ACC112 (cell line): ENCODE results near the gene KDM7A.
"Not testable (repeated sequence)": the region's sequence is repeated elsewhere in the genome, so short reads cannot be mapped to it uniquely, and the experiment has no call there.

ENCODE experiments used
- H2AFZ ChIP-seq: fragments of 200-600 bp; sonication (generic); one replicate; pipeline ENCODE4 v1.6.0; 2017; ENCODE audit warnings: antibody characterized with exemption, low read length; ENCODE audit not compliant: unreplicated experiment
- H3K27ac ChIP-seq: fragments of 200-600 bp; sonication (generic); 2 replicates; pipeline ENCODE4 v1.5.1; 2014; ENCODE audit warnings: low read depth, mild to moderate bottlenecking, antibody characterized with exemption, low read length, moderate library complexity
- H3K27me3 ChIP-seq: fragments of 200-600 bp; sonication (generic); 2 replicates; pipeline ENCODE4 v1.6.1; 2014; ENCODE audit warnings: mild to moderate bottlenecking, antibody characterized with exemption, low read length, moderate library complexity, mixed read lengths; ENCODE audit not compliant: insufficient read depth
- H3K36me3 ChIP-seq: fragments of 200-600 bp; sonication (generic); 2 replicates; pipeline ENCODE4 v1.6.1; 2016; ENCODE audit warnings: mild to moderate bottlenecking, antibody characterized with exemption, low read length, moderate library complexity, mixed read lengths; ENCODE audit not compliant: insufficient read depth
- H3K4me1 ChIP-seq: fragments of 200-600 bp; sonication (generic); one replicate; pipeline ENCODE4 v1.6.1; 2016; ENCODE audit warnings: low read length, mixed read lengths; ENCODE audit not compliant: insufficient read depth, unreplicated experiment, control insufficient read depth
- H3K4me3 ChIP-seq: fragments of 200-600 bp; sonication (generic); 2 replicates; pipeline ENCODE4 v1.5.1; 2014; ENCODE audit warnings: mild to moderate bottlenecking, low read depth, low read length
- H3K79me2 ChIP-seq: fragments of 200-600 bp; sonication (generic); one replicate; pipeline ENCODE4 v1.6.0; 2016; ENCODE audit warnings: low read length; ENCODE audit not compliant: control insufficient read depth, unreplicated experiment, insufficient read depth

Gene KDM7A

GRCh38 chr7:140134039-140134438, 42.7 kb downstream of the KDM7A start:
- H3K27me3 ChIP-seq: no peaks in the 10 kb centered on the region
- H3K79me2 ChIP-seq: no peaks in the 10 kb centered on the region
- H3K4me1 ChIP-seq: no peaks in the 10 kb centered on the region
- no peak overlapping the region for H2AFZ ChIP-seq
- no peak overlapping the region for H3K27ac ChIP-seq
- no peak overlapping the region for H3K4me3 ChIP-seq
- H3K36me3 ChIP-seq: 0 out of 2 replicates have a peak, but pooled peaks cover 3% of the 10 kb centered on the region

- H3K79me2 ChIP-seq: no peaks in the 10 kb centered on the region
- H3K27me3 ChIP-seq: no peaks in the 10 kb centered on the region
- no peak overlapping the region for H3K27ac ChIP-seq
- H3K36me3 ChIP-seq: 0 out of 2 replicates have a peak, but pooled peaks cover 3% of the 10 kb centered on the region
- H3K4me3 ChIP-seq: no peak overlapping the region
- no peak overlapping the region for H2AFZ ChIP-seq
- H3K4me1 ChIP-seq: no peaks in the 10 kb centered on the region
Observed at GRCh38 chr7:140127360-140128127, 49.2 kb downstream of the KDM7A start.

GRCh38 chr7:140126435-140127034, 50.2 kb downstream of the KDM7A start:
- Histone ChIP-seq H3K27me3 (no peaks in the 10 kb centered on the region), H3K27ac (no peak overlapping the region)

GRCh38 chr7:140122965-140123364, 53.8 kb downstream of the KDM7A start:
- no peaks in the 10 kb centered on the region for H3K27me3 ChIP-seq
- H2AFZ ChIP-seq: no peak overlapping the region
- no peaks in the 10 kb centered on the region for H3K79me2 ChIP-seq
- H3K36me3 ChIP-seq: no peaks in the 10 kb centered on the region
- no peak overlapping the region for H3K4me3 ChIP-seq
- no peak overlapping the region for H3K27ac ChIP-seq
- no peaks in the 10 kb centered on the region for H3K4me1 ChIP-seq

More at GRCh38 chr7:140126435-140127034, 50.2 kb downstream of the KDM7A start:
- no peak overlapping the region for H3K4me3 ChIP-seq
- H3K79me2 ChIP-seq: no peaks in the 10 kb centered on the region
- no peaks in the 10 kb centered on the region for H3K4me1 ChIP-seq
- no peak overlapping the region for H2AFZ ChIP-seq
- 0 out of 2 replicates have a peak, but pooled peaks cover 3% of the 10 kb centered on the region for H3K36me3 ChIP-seq

DNA sequence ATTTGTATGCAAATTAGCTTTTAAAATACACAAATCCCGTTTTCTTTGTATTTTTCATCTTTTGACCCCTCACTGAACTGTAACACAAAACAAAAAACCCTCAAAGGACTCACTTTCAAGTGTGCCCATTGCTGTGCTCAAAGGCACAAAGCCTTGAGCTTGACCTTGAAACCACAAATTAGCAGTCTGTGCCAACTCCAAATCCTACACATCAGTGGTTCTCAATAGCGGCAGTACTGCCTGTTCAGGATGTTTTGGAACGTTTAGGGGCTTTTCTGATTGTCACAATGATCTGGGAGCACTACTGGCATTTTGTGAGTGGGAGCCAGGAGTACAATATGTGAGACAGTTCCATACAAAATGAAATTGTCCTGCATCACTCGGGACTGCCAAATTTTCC, 55.5 kb downstream of the KDM7A start:
- H3K4me1 ChIP-seq: no peaks in the 10 kb centered on the region
- H3K4me3 ChIP-seq: no peak overlapping the region
- H3K27me3 ChIP-seq: no peaks in the 10 kb centered on the region
- no peak overlapping the region for H2AFZ ChIP-seq
- H3K27ac ChIP-seq: no peak overlapping the region
- no peaks in the 10 kb centered on the region for H3K79me2 ChIP-seq
- H3K36me3 ChIP-seq: no peaks in the 10 kb centered on the region

GRCh38 chr7:140114817-140115216, 62.0 kb downstream of the KDM7A start:
- H3K27ac ChIP-seq, H3K4me3 ChIP-seq, H3K4me1 ChIP-seq, H2AFZ ChIP-seq, H3K36me3 ChIP-seq, H3K27me3 ChIP-seq, H3K79me2 ChIP-seq: not testable (repeated sequence)

DNA sequence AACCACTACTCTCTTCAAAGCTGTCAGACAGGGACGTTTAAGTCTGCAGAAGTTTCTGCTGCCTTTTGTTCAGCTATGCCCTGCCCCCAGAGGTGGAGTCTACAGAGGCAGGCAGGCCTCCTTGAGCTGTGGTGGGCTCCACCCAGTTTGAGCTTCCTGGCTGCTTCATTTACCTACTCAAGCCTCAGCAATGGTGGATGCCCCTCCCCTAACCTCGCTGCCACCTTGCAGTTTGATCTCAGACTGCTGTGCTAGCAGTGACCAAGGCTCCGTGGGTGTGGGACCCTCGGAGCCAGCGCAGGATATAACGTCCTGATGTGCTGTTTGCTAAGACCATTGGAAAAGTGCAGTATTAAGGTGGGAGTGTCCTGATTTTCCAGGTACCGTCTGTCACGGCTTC, 68.0 kb downstream of the KDM7A start:
- H3K4me3 ChIP-seq, H3K79me2 ChIP-seq, H3K4me1 ChIP-seq, H3K27me3 ChIP-seq, H3K27ac ChIP-seq, H2AFZ ChIP-seq, H3K36me3 ChIP-seq: not testable (repeated sequence)

- no peaks in the 10 kb centered on the region for H3K79me2 ChIP-seq
- H3K27me3 ChIP-seq: no peaks in the 10 kb centered on the region
- H3K36me3 ChIP-seq: peaks cover 35% of the 10 kb centered on the region
- no peak overlapping the region for H3K4me3 ChIP-seq
- H3K27ac ChIP-seq: no peak overlapping the region
- no peak overlapping the region for H2AFZ ChIP-seq
- no peaks in the 10 kb centered on the region for H3K4me1 ChIP-seq
Observed at GRCh38 chr7:140096459-140096858, 80.3 kb downstream of the KDM7A start.

- peaks cover 25% of the 10 kb centered on the region for H3K36me3 ChIP-seq
- no peak overlapping the region for H3K4me3 ChIP-seq
- no peak overlapping the region for H2AFZ ChIP-seq
- no peak overlapping the region for H3K27ac ChIP-seq
- no peaks in the 10 kb centered on the region for H3K79me2 ChIP-seq
- no peaks in the 10 kb centered on the region for H3K27me3 ChIP-seq
- H3K4me1 ChIP-seq: no peaks in the 10 kb centered on the region
Observed at GRCh38 chr7:140093375-140093774, 83.4 kb downstream of the KDM7A start.

DNA sequence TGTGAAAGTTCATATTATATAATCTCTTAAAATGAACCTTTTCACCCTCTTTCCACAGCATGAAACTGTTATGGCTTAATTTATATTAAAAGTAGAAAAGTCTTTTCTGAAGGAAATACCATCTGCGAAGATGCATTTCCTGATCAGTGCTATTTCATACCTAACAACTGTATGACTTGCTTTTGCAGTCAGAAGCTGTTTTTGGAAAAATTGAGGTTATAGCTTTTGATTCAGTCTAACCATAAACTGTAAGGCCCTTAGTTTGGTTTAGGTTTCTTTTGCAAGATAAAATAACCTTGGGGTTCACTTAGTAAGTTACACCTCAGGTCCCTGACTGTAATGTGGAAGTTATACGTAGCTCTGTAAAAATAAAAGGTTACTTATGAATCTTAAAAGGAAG, 91.3 kb downstream of the KDM7A start:
- H3K27me3 ChIP-seq: peaks cover 5% of the 10 kb centered on the region; the same call in 1 of the 2 replicates
- H3K4me3 ChIP-seq: no peak overlapping the region
- no peaks in the 10 kb centered on the region for H3K4me1 ChIP-seq
- no peaks in the 10 kb centered on the region for H3K79me2 ChIP-seq
- no peak overlapping the region for H3K27ac ChIP-seq
- no peaks in the 10 kb centered on the region for H3K36me3 ChIP-seq
- no peak overlapping the region for H2AFZ ChIP-seq

GRCh38 chr7:140084972-140085371, 91.8 kb downstream of the KDM7A start:
- Histone ChIP-seq H3K4me1 (no peaks in the 10 kb centered on the region), H3K36me3 (no peaks in the 10 kb centered on the region), H3K27ac (no peak overlapping the region), H3K4me3 (no peak overlapping the region), H2AFZ (no peak overlapping the region), H3K27me3 (peaks cover 9% of the 10 kb centered on the region), H3K79me2 (no peaks in the 10 kb centered on the region)
